ENCODE results near the gene STX18. TPM values are rescaled to one million over a fixed set of nuclear protein-coding genes. Genes with fewer than 3 reads are reported as not detected.

The STX18 gene
- total RNA-seq, 1 experiment from 2014 or later, result 36.5 TPM

GRCh38 chr4:4432341-4433125 lies 109.3 kb downstream of the STX18 start:
- DNase-seq, result no peak
- no peaks in the 10 kb centered on the region for H3K9me3 ChIP-seq
- Mint-ChIP-seq H3K4me1 (ENCODE audit: low read depth, unreplicated experiment) (no peaks in the 10 kb centered on the region), H3K27me3 (ENCODE audit: insufficient read depth, unreplicated experiment) (no peaks in the 10 kb centered on the region), H3K27ac (ENCODE audit: unreplicated experiment) (no peak overlapping the region), H3K4me3 (ENCODE audit: unreplicated experiment) (no peak overlapping the region), H3K36me3 (ENCODE audit: insufficient read depth, unreplicated experiment) (peaks cover 13% of the 10 kb centered on the region), H3K9me3 (ENCODE audit: unreplicated experiment) (no peaks in the 10 kb centered on the region)
- H3K4me3 ChIP-seq (ENCODE audit: low read depth, low read length), result no peak overlapping the region
- ChIA-PET POLR2A (no interaction called here), CTCF (no interaction called here)
- H3K4me1 ChIP-seq, result peaks cover 4% of the 10 kb centered on the region; the same call in 1 of the 2 replicates
- BruUV-seq (replicated peaks), result no TSS peak
- H3K27me3 ChIP-seq (replicated peaks; ENCODE audit: control insufficient read depth, insufficient read depth, low read length), result no peaks in the 10 kb centered on the region
- no peak for TF ChIP-seq CTCF (IDR thresholded peaks at IDR 0.05; ENCODE audit: insufficient read depth in 1 of 2, low read depth in 1 of 2, low read length in 1 of 2, severe bottlenecking in 1 of 2, unreplicated experiment in 1 of 2)
- 0 out of 2 replicates have a peak, but pooled peaks cover 2% of the 10 kb centered on the region for H3K36me3 ChIP-seq (ENCODE audit: control insufficient read depth, insufficient read depth, low read length)
- intact Hi-C loops (cut with micrococcal nuclease; ENCODE audit: unreplicated experiment), result no loop called here

DNA sequence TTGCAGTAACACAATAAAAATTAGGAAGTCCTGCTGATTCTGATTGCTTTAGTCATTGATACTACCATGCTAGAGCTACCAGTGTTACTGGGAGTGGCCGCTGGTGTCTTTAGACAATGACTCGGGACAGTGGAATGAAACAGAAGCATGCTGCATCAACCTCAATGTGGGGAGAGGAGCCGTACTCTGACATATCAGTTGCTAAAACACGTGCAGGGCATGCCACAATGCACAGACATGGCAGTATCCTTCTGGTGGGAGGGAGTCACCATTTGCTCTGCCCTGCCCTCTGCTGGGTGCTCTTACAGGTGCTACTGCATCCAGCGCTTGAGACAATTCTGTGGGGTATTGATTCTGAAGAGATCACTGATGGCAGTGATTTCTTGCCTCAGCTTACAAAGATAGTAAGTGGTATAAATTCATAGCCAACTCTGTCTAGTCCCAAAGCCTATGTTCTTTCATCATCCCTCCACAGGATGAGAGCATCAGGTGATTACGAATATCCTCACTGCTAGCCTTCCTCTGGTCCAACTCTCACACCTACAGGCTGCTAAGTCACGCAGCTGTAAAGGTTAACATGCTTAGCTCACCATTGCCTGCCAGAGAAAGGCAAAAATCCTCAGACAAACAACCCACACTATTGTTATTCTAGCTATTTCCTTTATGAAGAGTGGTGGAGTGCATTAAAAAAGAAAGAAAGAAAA lies 111.2 kb downstream of the STX18 start:
- Mint-ChIP-seq H3K36me3 (ENCODE audit: insufficient read depth, unreplicated experiment) (peaks cover 22% of the 10 kb centered on the region), H3K27me3 (ENCODE audit: insufficient read depth, unreplicated experiment) (no peaks in the 10 kb centered on the region), H3K9me3 (ENCODE audit: unreplicated experiment) (no peaks in the 10 kb centered on the region), H3K27ac (ENCODE audit: unreplicated experiment) (no peak overlapping the region), H3K4me1 (ENCODE audit: low read depth, unreplicated experiment) (no peaks in the 10 kb centered on the region), H3K4me3 (ENCODE audit: unreplicated experiment) (no peak overlapping the region)
- DNase-seq, result peak; percentile 53 to 65
- H3K4me3 ChIP-seq (ENCODE audit: low read depth, low read length), result no peak overlapping the region
- H3K27me3 ChIP-seq (replicated peaks; ENCODE audit: control insufficient read depth, insufficient read depth, low read length), result no peaks in the 10 kb centered on the region
- ChIA-PET CTCF (interaction anchor here (1.0 kb wide), 1 partner anchor 171 kb away, joined by 4 read pairs; no protein-coding TSS in a partner anchor), POLR2A (no interaction called here)
- 0 out of 2 replicates have a peak, but pooled peaks cover 2% of the 10 kb centered on the region for H3K36me3 ChIP-seq (ENCODE audit: control insufficient read depth, insufficient read depth, low read length)
- intact Hi-C loops (cut with micrococcal nuclease; ENCODE audit: unreplicated experiment), result loop anchor here (1.0 kb wide), 1 partner anchor 51 kb away; no protein-coding TSS in a partner anchor
- TF ChIP-seq CTCF (IDR thresholded peaks at IDR 0.05; ENCODE audit: insufficient read depth in 1 of 2, low read depth in 1 of 2, low read length in 1 of 2, severe bottlenecking in 1 of 2, unreplicated experiment in 1 of 2), result peak; percentile 57 to 77
- no peaks in the 10 kb centered on the region for H3K9me3 ChIP-seq
- no TSS peak for BruUV-seq (replicated peaks)
- peaks cover 4% of the 10 kb centered on the region; the same call in 1 of the 2 replicates for H3K4me1 ChIP-seq

- peaks cover 4% of the 10 kb centered on the region; the same call in 1 of the 2 replicates for H3K4me1 ChIP-seq
- no peak for DNase-seq
- 0 out of 2 replicates have a peak, but pooled peaks cover 2% of the 10 kb centered on the region for H3K36me3 ChIP-seq (ENCODE audit: control insufficient read depth, insufficient read depth, low read length)
- Mint-ChIP-seq H3K4me1 (ENCODE audit: low read depth, unreplicated experiment) (no peaks in the 10 kb centered on the region), H3K9me3 (ENCODE audit: unreplicated experiment) (no peaks in the 10 kb centered on the region), H3K27ac (ENCODE audit: unreplicated experiment) (no peak overlapping the region), H3K36me3 (ENCODE audit: insufficient read depth, unreplicated experiment) (peaks cover 25% of the 10 kb centered on the region), H3K27me3 (ENCODE audit: insufficient read depth, unreplicated experiment) (no peaks in the 10 kb centered on the region), H3K4me3 (ENCODE audit: unreplicated experiment) (no peak overlapping the region)
- H3K4me3 ChIP-seq (ENCODE audit: low read depth, low read length), result no peak overlapping the region
- intact Hi-C loops (cut with micrococcal nuclease; ENCODE audit: unreplicated experiment), result no loop called here
- ChIA-PET CTCF (no interaction called here), POLR2A (no interaction called here)
- no peaks in the 10 kb centered on the region for H3K27me3 ChIP-seq (replicated peaks; ENCODE audit: control insufficient read depth, insufficient read depth, low read length)
- TF ChIP-seq CTCF (IDR thresholded peaks at IDR 0.05; ENCODE audit: insufficient read depth in 1 of 2, low read depth in 1 of 2, low read length in 1 of 2, severe bottlenecking in 1 of 2, unreplicated experiment in 1 of 2), result no peak
- no TSS peak for BruUV-seq (replicated peaks)
- H3K9me3 ChIP-seq, result no peaks in the 10 kb centered on the region
Measured at GRCh38 chr4:4428966-4429875, 112.6 kb downstream of the STX18 start.
